Activated T-cell treated with anti-CD3 and anti-CD28 coated beads, Interleukin-2, amount 50 U/mL, for 4 hours (primary cell): ENCODE measurements around the gene MEAF6. TPM values are rescaled to one million over a fixed set of nuclear protein-coding genes. Genes with fewer than 3 reads are reported as not detected.
A peak's percentile ranks its signal among the peaks of the same experiment; 100 is the strongest.

Experiments
- ATAC-seq, 2 donors: fragments of 200-7000 bp; cut with Tn5 transposase; one replicate each; pipeline ENCODE4 v1.10.0; 2021
- DNase-seq: peaks from one replicate; pipeline ENCODE4 v3.0.0-alpha.2; 2020
- H3K27me3 Mint-ChIP-seq: one replicate; pipeline ENCODE4 v1.8.0; 2021; ENCODE audit warnings: low read depth, mixed read lengths
- H3K36me3 Mint-ChIP-seq: one replicate; pipeline ENCODE4 v1.8.0; 2022; ENCODE audit warnings: mixed read lengths; ENCODE audit not compliant: insufficient read depth
- H3K4me1 Mint-ChIP-seq: one replicate; pipeline ENCODE4 v1.8.0; 2021; ENCODE audit warnings: low read depth, mixed read lengths
- H3K4me3 Mint-ChIP-seq: one replicate; pipeline ENCODE4 v1.8.0; 2021; ENCODE audit warnings: mild to moderate bottlenecking, moderate library complexity, mixed read lengths
- H3K9me3 Mint-ChIP-seq: one replicate; pipeline ENCODE4 v1.8.0; 2021; ENCODE audit warnings: mixed read lengths
- total RNA-seq, 3 donors: library from RNA; stranded (reverse); gene quantifications; one replicate each; pipeline ENCODE4 v1.2.1, GENCODE V29; 2021

The MEAF6 gene
- total RNA-seq, 3 donors from 2014 or later: 87.2 to 104 (median 95.6) TPM

- peaks cover 44% of the 10 kb centered on the region for H3K4me1 Mint-ChIP-seq
- H3K27me3 Mint-ChIP-seq: no peaks in the 10 kb centered on the region
- ATAC-seq (no peak), DNase-seq (no peak)
- peaks cover 32% of the 10 kb centered on the region for H3K36me3 Mint-ChIP-seq
- no peaks in the 10 kb centered on the region for H3K9me3 Mint-ChIP-seq
- H3K4me3 Mint-ChIP-seq: no peak overlapping the region
Measured at GRCh38 chr1:37483785-37484184, 30.8 kb downstream of the MEAF6 start.

- Mint-ChIP-seq H3K4me3 (no peak overlapping the region), H3K9me3 (no peaks in the 10 kb centered on the region), H3K36me3 (peaks cover 34% of the 10 kb centered on the region), H3K27me3 (no peaks in the 10 kb centered on the region), H3K4me1 (peaks cover 48% of the 10 kb centered on the region)
- no peak for ATAC-seq
- DNase-seq: peak; percentile 6
Measured at GRCh38 chr1:37482796-37483744, 31.5 kb downstream of the MEAF6 start.

- peaks cover 49% of the 10 kb centered on the region for H3K4me1 Mint-ChIP-seq
- no peaks in the 10 kb centered on the region for H3K9me3 Mint-ChIP-seq
- no peak overlapping the region for H3K4me3 Mint-ChIP-seq
- H3K27me3 Mint-ChIP-seq: no peaks in the 10 kb centered on the region
- no peak for DNase-seq
- peaks cover 40% of the 10 kb centered on the region for H3K36me3 Mint-ChIP-seq
- no peak for ATAC-seq
Measured at GRCh38 chr1:37482004-37482785, 32.4 kb downstream of the MEAF6 start.

- ATAC-seq (no peak), DNase-seq (peak; percentile 24)
- H3K9me3 Mint-ChIP-seq: no peaks in the 10 kb centered on the region
- H3K36me3 Mint-ChIP-seq: peaks cover 47% of the 10 kb centered on the region
- H3K4me3 Mint-ChIP-seq: peak overlapping the region; percentile 40
- H3K27me3 Mint-ChIP-seq: no peaks in the 10 kb centered on the region
- peaks cover 43% of the 10 kb centered on the region for H3K4me1 Mint-ChIP-seq
Measured at GRCh38 chr1:37481289-37482003, 33.1 kb downstream of the MEAF6 start.

GRCh38 chr1:37480581-37481288 is 33.8 kb downstream of the MEAF6 start:
- Mint-ChIP-seq H3K9me3 (no peaks in the 10 kb centered on the region), H3K36me3 (peaks cover 52% of the 10 kb centered on the region), H3K4me1 (peaks cover 43% of the 10 kb centered on the region), H3K4me3 (peak overlapping the region; percentile 97), H3K27me3 (no peaks in the 10 kb centered on the region)
- DNase-seq (no peak), ATAC-seq (no peak)

- peaks cover 43% of the 10 kb centered on the region for H3K4me1 Mint-ChIP-seq
- DNase-seq: no peak
Measured at GRCh38 chr1:37480125-37480466, 34.5 kb downstream of the MEAF6 start.

GRCh38 chr1:37479255-37480124 is 35.1 kb downstream of the MEAF6 start:
- H3K4me1 Mint-ChIP-seq: peaks cover 43% of the 10 kb centered on the region
- H3K9me3 Mint-ChIP-seq: no peaks in the 10 kb centered on the region
- H3K27me3 Mint-ChIP-seq: no peaks in the 10 kb centered on the region
- ATAC-seq (peak; percentile 44 to 53), DNase-seq (peak; percentile 94)
- peak overlapping the region; percentile 97 for H3K4me3 Mint-ChIP-seq
- H3K36me3 Mint-ChIP-seq: peaks cover 59% of the 10 kb centered on the region

More at GRCh38 chr1:37480125-37480466, 34.5 kb downstream of the MEAF6 start:
- Mint-ChIP-seq H3K4me3 (peak overlapping the region; percentile 97), H3K27me3 (no peaks in the 10 kb centered on the region), H3K9me3 (no peaks in the 10 kb centered on the region), H3K36me3 (peaks cover 57% of the 10 kb centered on the region)
- no peak for ATAC-seq

GRCh38 chr1:37478890-37479254 is 35.7 kb downstream of the MEAF6 start:
- no peak for DNase-seq
- H3K4me3 Mint-ChIP-seq: peak overlapping the region; percentile 97

GRCh38 chr1:37478451-37478881 is 36.1 kb downstream of the MEAF6 start:
- ATAC-seq (peak; percentile 49), DNase-seq (peak; percentile 61)
- Mint-ChIP-seq H3K4me3 (peak overlapping the region; percentile 97), H3K9me3 (no peaks in the 10 kb centered on the region), H3K4me1 (peaks cover 45% of the 10 kb centered on the region), H3K36me3 (peaks cover 54% of the 10 kb centered on the region), H3K27me3 (no peaks in the 10 kb centered on the region)

More at GRCh38 chr1:37478890-37479254, 35.7 kb downstream of the MEAF6 start:
- peaks cover 41% of the 10 kb centered on the region for H3K4me1 Mint-ChIP-seq
- ATAC-seq: peak; percentile 0 to 2
- H3K36me3 Mint-ChIP-seq: peaks cover 55% of the 10 kb centered on the region
- H3K9me3 Mint-ChIP-seq: no peaks in the 10 kb centered on the region
- no peaks in the 10 kb centered on the region for H3K27me3 Mint-ChIP-seq

- Mint-ChIP-seq H3K4me1 (peaks cover 50% of the 10 kb centered on the region), H3K4me3 (peak overlapping the region; percentile 97), H3K9me3 (no peaks in the 10 kb centered on the region), H3K36me3 (peaks cover 54% of the 10 kb centered on the region), H3K27me3 (no peaks in the 10 kb centered on the region)
- DNase-seq: no peak
- no peak for ATAC-seq
Measured at GRCh38 chr1:37477946-37478345, 36.6 kb downstream of the MEAF6 start.

- Mint-ChIP-seq H3K4me1 (peaks cover 52% of the 10 kb centered on the region), H3K27me3 (no peaks in the 10 kb centered on the region), H3K4me3 (peak overlapping the region; percentile 97), H3K9me3 (no peaks in the 10 kb centered on the region), H3K36me3 (peaks cover 50% of the 10 kb centered on the region)
- DNase-seq (peak; percentile 89), ATAC-seq (peak; percentile 33 to 42)
Measured at GRCh38 chr1:37477198-37477931, 37.2 kb downstream of the MEAF6 start.

- Mint-ChIP-seq H3K4me1 (peaks cover 52% of the 10 kb centered on the region), H3K36me3 (peaks cover 45% of the 10 kb centered on the region), H3K9me3 (no peaks in the 10 kb centered on the region), H3K4me3 (peak overlapping the region; percentile 97), H3K27me3 (no peaks in the 10 kb centered on the region)
- no peak for ATAC-seq
- DNase-seq: no peak
Measured at GRCh38 chr1:37476460-37477197, 37.9 kb downstream of the MEAF6 start.
